HFFc6 (cell line): Measurements from ENCODE around the gene NTF4. TPM values are rescaled to one million over a fixed set of nuclear protein-coding genes. Genes with fewer than 3 reads are reported as not detected.
"Not testable (repeated sequence)": the region's sequence is repeated elsewhere in the genome, so short reads cannot be mapped to it uniquely, and the experiment has no call there.

ENCODE experiments used
- DNase-seq: peaks from one replicate; pipeline ENCODE4 v3.0.0-alpha.2; 2018
- H3K27ac Mint-ChIP-seq: 2 replicates; pipeline ENCODE4 v1.8.0; 2020; ENCODE audit warnings: mild to moderate bottlenecking, mixed read lengths
- H3K27me3 Mint-ChIP-seq: 2 replicates; pipeline ENCODE4 v1.8.0; 2021; ENCODE audit warnings: mild to moderate bottlenecking, moderate library complexity, mixed read lengths; ENCODE audit not compliant: insufficient read depth
- H3K36me3 Mint-ChIP-seq: 2 replicates; pipeline ENCODE4 v1.8.0; 2021; ENCODE audit warnings: low read depth, mixed read lengths
- H3K4me1 Mint-ChIP-seq: 2 replicates; pipeline ENCODE4 v1.8.0; 2020; ENCODE audit warnings: low read depth, mixed read lengths
- H3K4me3 Mint-ChIP-seq: 2 replicates; pipeline ENCODE4 v1.8.0; 2020; ENCODE audit warnings: mild to moderate bottlenecking, moderate library complexity, mixed read lengths
- H3K9me3 Mint-ChIP-seq: 2 replicates; pipeline ENCODE4 v1.8.0; 2020; ENCODE audit warnings: mild to moderate bottlenecking, mixed read lengths
- CTCF ChIP-seq: fragments of 200-600 bp; sonication (generic); IDR thresholded peaks from 2 replicates; pipeline ENCODE4 v1.5.0; 2021; ENCODE audit warnings: antibody characterized with exemption, mild to moderate bottlenecking
- total RNA-seq, 6 experiments: library from RNA; stranded (reverse); fragmentation: NEBNext Ultra II Directional; extraction: Animal tissue kit (Norgen Biotek cat#: 25700); gene quantifications; 2 replicates in 1 of 6; 3 replicates in 5 of 6; pipeline ENCODE4 v1.2.3, GENCODE V29; 2021

The NTF4 gene
- total RNA-seq, 6 experiments from 2014 or later, result 0.82 to 1.5 (median 1.1) TPM; not detected in 2

DNA sequence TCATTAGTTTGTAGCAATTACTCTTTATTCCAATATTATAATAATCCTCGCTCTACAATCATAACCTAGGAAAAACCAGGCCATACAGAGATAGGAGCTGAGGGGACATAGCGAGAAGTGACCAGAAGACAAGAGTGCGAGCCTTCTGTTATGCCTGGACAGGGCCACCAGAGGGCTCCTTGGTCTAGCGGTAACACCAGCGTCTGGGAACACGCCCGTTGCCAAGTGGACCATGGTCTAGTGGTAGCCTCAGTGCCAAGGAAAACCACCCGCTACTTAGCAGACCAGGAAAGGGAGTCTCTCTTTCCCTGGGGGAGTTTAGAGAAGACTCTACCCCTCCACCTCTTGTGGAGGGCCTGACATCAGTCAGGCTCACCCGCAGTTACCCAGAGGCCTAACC lies 10.3 kb upstream of the NTF4 start:
- H3K27me3 Mint-ChIP-seq, result peaks cover 19% of the 10 kb centered on the region
- H3K4me3 Mint-ChIP-seq, result not testable (repeated sequence)
- peak; percentile 44 for DNase-seq

DNA sequence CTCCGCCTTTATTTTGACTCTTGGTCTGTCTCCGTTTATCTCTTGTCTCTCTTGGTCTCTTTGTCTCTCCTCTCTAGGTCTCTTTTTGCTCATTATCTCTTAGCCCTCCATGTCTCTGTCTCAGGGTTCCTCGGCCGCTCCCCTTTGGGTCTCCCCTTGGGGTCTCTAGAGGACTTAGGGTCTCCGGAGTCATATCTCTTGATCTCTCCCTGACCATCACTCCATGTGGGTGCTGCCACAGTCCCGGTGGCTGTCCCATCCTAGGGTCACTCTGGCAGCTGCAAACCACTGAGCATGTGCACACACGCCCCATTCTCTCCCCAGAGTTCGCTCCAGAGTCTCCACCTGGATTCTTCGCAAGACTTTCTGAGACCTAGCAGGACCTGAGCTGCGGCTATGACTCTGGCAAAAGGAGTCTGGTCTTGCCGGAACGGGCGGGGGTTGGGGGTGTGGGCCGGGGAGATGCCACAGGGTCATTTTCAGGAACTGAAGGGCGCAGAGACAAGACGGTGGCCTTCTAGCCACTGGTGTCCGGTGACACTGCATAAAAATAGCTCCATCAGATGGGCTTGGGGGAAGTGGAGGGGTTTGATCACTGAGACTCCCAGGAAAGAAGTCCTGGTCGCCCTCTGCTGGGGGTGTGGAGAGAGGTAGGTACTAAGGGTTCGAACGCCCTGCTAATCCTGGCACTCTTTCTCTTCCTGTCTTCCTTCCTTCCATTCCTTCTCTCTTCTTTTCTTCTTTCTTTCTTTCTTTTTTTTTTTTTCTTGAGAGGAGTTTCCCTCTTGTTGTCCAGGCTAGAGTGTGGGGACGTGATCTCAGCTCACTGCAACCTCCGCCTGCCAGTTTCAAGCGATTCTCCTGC lies 9.1 kb upstream of the NTF4 start:
- Mint-ChIP-seq H3K27ac (no peak overlapping the region), H3K4me3 (peak overlapping the region; percentile 78; the same call in 1 of the 2 replicates), H3K36me3 (peaks cover 27% of the 10 kb centered on the region), H3K27me3 (peaks cover 19% of the 10 kb centered on the region), H3K4me1 (peaks cover 27% of the 10 kb centered on the region), H3K9me3 (peaks cover 23% of the 10 kb centered on the region)
- DNase-seq, result no peak
- peak; percentile 49 for TF ChIP-seq CTCF

More for the DNA sequence above, 10.3 kb upstream of the NTF4 start:
- Mint-ChIP-seq H3K36me3 (peaks cover 16% of the 10 kb centered on the region), H3K4me1 (peaks cover 16% of the 10 kb centered on the region), H3K9me3 (peaks cover 12% of the 10 kb centered on the region; the same call in 1 of the 2 replicates)
- not testable (repeated sequence) for H3K27ac Mint-ChIP-seq
- peak; percentile 77 for TF ChIP-seq CTCF

GRCh38 chr19:49071860-49072547 lies 7.4 kb upstream of the NTF4 start:
- Mint-ChIP-seq H3K27ac (no peak overlapping the region), H3K4me3 (no peak overlapping the region), H3K36me3 (peaks cover 34% of the 10 kb centered on the region), H3K9me3 (peaks cover 24% of the 10 kb centered on the region), H3K27me3 (peaks cover 19% of the 10 kb centered on the region), H3K4me1 (peaks cover 34% of the 10 kb centered on the region)
- no peak for DNase-seq
- TF ChIP-seq CTCF, result no peak

DNA sequence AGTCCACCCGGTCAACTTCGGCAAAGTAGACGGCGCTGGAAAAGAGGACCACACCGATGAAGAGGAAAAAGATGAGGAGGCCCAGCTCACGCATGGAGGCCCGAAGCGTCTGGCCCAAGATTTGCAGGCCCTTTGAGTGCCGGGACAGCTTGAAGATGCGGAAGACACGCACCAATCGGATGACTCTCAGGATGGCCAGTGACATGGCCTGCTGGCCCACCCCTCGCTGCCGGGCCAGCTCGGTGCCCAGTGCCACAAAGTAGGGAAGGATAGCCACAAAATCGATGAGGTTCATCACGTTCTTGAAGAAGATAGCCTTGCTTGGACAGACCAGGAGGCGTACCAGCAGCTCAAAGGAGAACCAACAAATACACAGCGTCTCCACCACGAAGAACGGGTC lies 5.8 kb upstream of the NTF4 start:
- peaks cover 38% of the 10 kb centered on the region for H3K4me1 Mint-ChIP-seq
- H3K36me3 Mint-ChIP-seq, result peaks cover 34% of the 10 kb centered on the region
- DNase-seq, result no peak
- TF ChIP-seq CTCF, result no peak
- H3K4me3 Mint-ChIP-seq, result no peak overlapping the region
- H3K27me3 Mint-ChIP-seq, result peaks cover 25% of the 10 kb centered on the region
- H3K27ac Mint-ChIP-seq, result no peak overlapping the region
- H3K9me3 Mint-ChIP-seq, result peaks cover 24% of the 10 kb centered on the region

GRCh38 chr19:49069026-49069425 lies 4.4 kb upstream of the NTF4 start:
- DNase-seq, result peak; percentile 42
- peaks cover 29% of the 10 kb centered on the region for H3K27me3 Mint-ChIP-seq

More at GRCh38 chr19:49069026-49069425, 4.4 kb upstream of the NTF4 start:
- H3K4me3 Mint-ChIP-seq, result no peak overlapping the region
- peaks cover 24% of the 10 kb centered on the region for H3K9me3 Mint-ChIP-seq
- H3K36me3 Mint-ChIP-seq, result peaks cover 34% of the 10 kb centered on the region
- H3K4me1 Mint-ChIP-seq, result peaks cover 39% of the 10 kb centered on the region
- no peak for TF ChIP-seq CTCF
- peak overlapping the region; percentile 62; the same call in 1 of the 2 replicates for H3K27ac Mint-ChIP-seq
